HUES64 (cell line): ENCODE results near the gene BCAS3.

ENCODE experiments used
- H3K27ac ChIP-seq: 2 replicates; pipeline ENCODE4 v1.7.0; 2013; ENCODE audit warnings: low read depth, low read length, inconsistent platforms
- H3K27me3 ChIP-seq: 2 replicates; pipeline ENCODE4 v1.6.1; 2013; ENCODE audit warnings: mild to moderate bottlenecking, low read length; ENCODE audit not compliant: insufficient read depth
- H3K36me3 ChIP-seq: 2 replicates; pipeline ENCODE4 v1.6.1; 2013; ENCODE audit warnings: mild to moderate bottlenecking, low read length; ENCODE audit not compliant: insufficient read depth
- H3K4me1 ChIP-seq: 2 replicates; pipeline ENCODE4 v1.6.1; 2013; ENCODE audit warnings: mild to moderate bottlenecking, low read length, moderate library complexity; ENCODE audit not compliant: insufficient read depth
- H3K4me3 ChIP-seq: 2 replicates; pipeline ENCODE4 v1.5.1; 2013; ENCODE audit warnings: mild to moderate bottlenecking, low read length, moderate library complexity
- H3K9ac ChIP-seq: 2 replicates; pipeline ENCODE4 v1.6.1; 2013; ENCODE audit warnings: mild to moderate bottlenecking, low read depth, low read length
- H3K9me3 ChIP-seq: 2 replicates; pipeline ENCODE4 v1.6.1; 2013; ENCODE audit warnings: low read depth, low read length; ENCODE audit not compliant: insufficient read depth
- WGBS: fragments of 150-250, 120-280 bp; methylation state at CpG from one replicate; pipeline ENCODE4 v1.1.7; 2013; ENCODE audit warnings: missing lambda C conversion rate; 5-methylcytosine and 5-hydroxymethylcytosine counted together

The BCAS3 gene

GRCh38 chr17:61283043-61283442 is 605.4 kb downstream of the BCAS3 start:
- Histone ChIP-seq H3K4me3 (no peak overlapping the region), H3K9me3 (no peaks in the 10 kb centered on the region), H3K36me3 (no peaks in the 10 kb centered on the region), H3K27ac (no peak overlapping the region), H3K4me1 (peaks cover 22% of the 10 kb centered on the region), H3K27me3 (0 out of 2 replicates have a peak, but pooled peaks cover under 1% of the 10 kb centered on the region), H3K9ac (no peak overlapping the region)
- WGBS = 95% methylated on average over 6 of the region's 6 CpGs

GRCh38 chr17:61284174-61284573 is 606.5 kb downstream of the BCAS3 start:
- H3K27me3 ChIP-seq = peaks cover 8% of the 10 kb centered on the region; the same call in 1 of the 2 replicates
- 95% methylated on average over 10 of the region's 10 CpGs for WGBS
- no peaks in the 10 kb centered on the region for H3K9me3 ChIP-seq
- H3K9ac ChIP-seq = no peak overlapping the region
- no peak overlapping the region for H3K27ac ChIP-seq
- peaks cover 22% of the 10 kb centered on the region for H3K4me1 ChIP-seq
- no peak overlapping the region for H3K4me3 ChIP-seq
- no peaks in the 10 kb centered on the region for H3K36me3 ChIP-seq

- Histone ChIP-seq H3K4me3 (no peak overlapping the region), H3K27ac (no peak overlapping the region), H3K9ac (no peak overlapping the region), H3K36me3 (no peaks in the 10 kb centered on the region), H3K27me3 (peaks cover 8% of the 10 kb centered on the region; the same call in 1 of the 2 replicates), H3K4me1 (peaks cover 22% of the 10 kb centered on the region), H3K9me3 (no peaks in the 10 kb centered on the region)
- WGBS = 74% methylated on average over 1 of the region's 1 CpG
These were observed 607.1 kb downstream of the BCAS3 start for GRCh38 chr17:61284746-61285145.

GRCh38 chr17:61285526-61286320 is 608.1 kb downstream of the BCAS3 start:
- no peaks in the 10 kb centered on the region for H3K9me3 ChIP-seq
- H3K4me1 ChIP-seq = peaks cover 22% of the 10 kb centered on the region
- H3K4me3 ChIP-seq = no peak overlapping the region
- WGBS = 35% methylated on average over 11 of the region's 11 CpGs
- H3K36me3 ChIP-seq = no peaks in the 10 kb centered on the region
- H3K27me3 ChIP-seq = peaks cover 8% of the 10 kb centered on the region; the same call in 1 of the 2 replicates
- peak overlapping the region; percentile 6; the same call in 1 of the 2 replicates for H3K27ac ChIP-seq
- H3K9ac ChIP-seq = no peak overlapping the region

GRCh38 chr17:61286449-61286848 is 608.8 kb downstream of the BCAS3 start:
- H3K4me1 ChIP-seq = peaks cover 22% of the 10 kb centered on the region
- no peaks in the 10 kb centered on the region for H3K9me3 ChIP-seq
- peaks cover 8% of the 10 kb centered on the region; the same call in 1 of the 2 replicates for H3K27me3 ChIP-seq
- no peak overlapping the region for H3K9ac ChIP-seq
- WGBS = 72% methylated on average over 9 of the region's 9 CpGs
- H3K4me3 ChIP-seq = no peak overlapping the region
- H3K36me3 ChIP-seq = no peaks in the 10 kb centered on the region
- no peak overlapping the region for H3K27ac ChIP-seq

GRCh38 chr17:61289408-61290385 is 612.0 kb downstream of the BCAS3 start:
- no peak overlapping the region for H3K9ac ChIP-seq
- no peaks in the 10 kb centered on the region for H3K9me3 ChIP-seq
- H3K27ac ChIP-seq = no peak overlapping the region
- WGBS = 66% methylated on average over 10 of the region's 10 CpGs
- H3K36me3 ChIP-seq = no peaks in the 10 kb centered on the region
- H3K4me1 ChIP-seq = peaks cover 27% of the 10 kb centered on the region
- peaks cover 8% of the 10 kb centered on the region; the same call in 1 of the 2 replicates for H3K27me3 ChIP-seq
- no peak overlapping the region for H3K4me3 ChIP-seq

- WGBS = 94% methylated on average over 10 of the region's 10 CpGs
- Histone ChIP-seq H3K27me3 (peaks cover 8% of the 10 kb centered on the region; the same call in 1 of the 2 replicates), H3K9ac (no peak overlapping the region), H3K36me3 (no peaks in the 10 kb centered on the region), H3K27ac (no peak overlapping the region), H3K4me1 (peaks cover 11% of the 10 kb centered on the region), H3K9me3 (no peaks in the 10 kb centered on the region), H3K4me3 (no peak overlapping the region)
These were observed 614.0 kb downstream of the BCAS3 start for GRCh38 chr17:61291451-61292285.

GRCh38 chr17:61294286-61294685 is 616.6 kb downstream of the BCAS3 start:
- Histone ChIP-seq H3K9ac (no peak overlapping the region), H3K36me3 (no peaks in the 10 kb centered on the region), H3K27me3 (no peaks in the 10 kb centered on the region), H3K4me1 (peaks cover 11% of the 10 kb centered on the region; the same call in 1 of the 2 replicates), H3K27ac (no peak overlapping the region), H3K4me3 (no peak overlapping the region), H3K9me3 (no peaks in the 10 kb centered on the region)
- 81% methylated on average over 2 of the region's 2 CpGs for WGBS

GRCh38 chr17:61294777-61295176 is 617.1 kb downstream of the BCAS3 start:
- H3K9me3 ChIP-seq = no peaks in the 10 kb centered on the region
- no peak overlapping the region for H3K4me3 ChIP-seq
- no peak overlapping the region for H3K9ac ChIP-seq
- 80% methylated on average over 3 of the region's 3 CpGs for WGBS
- no peaks in the 10 kb centered on the region for H3K36me3 ChIP-seq
- H3K27me3 ChIP-seq = no peaks in the 10 kb centered on the region
- peaks cover 11% of the 10 kb centered on the region; the same call in 1 of the 2 replicates for H3K4me1 ChIP-seq
- no peak overlapping the region for H3K27ac ChIP-seq

GRCh38 chr17:61296058-61296457 is 618.4 kb downstream of the BCAS3 start:
- H3K9ac ChIP-seq = no peak overlapping the region
- H3K4me3 ChIP-seq = no peak overlapping the region
- 97% methylated on average over 2 of the region's 2 CpGs for WGBS
- peaks cover 11% of the 10 kb centered on the region; the same call in 1 of the 2 replicates for H3K4me1 ChIP-seq
- no peak overlapping the region for H3K27ac ChIP-seq
- H3K36me3 ChIP-seq = no peaks in the 10 kb centered on the region
- H3K9me3 ChIP-seq = no peaks in the 10 kb centered on the region
- no peaks in the 10 kb centered on the region for H3K27me3 ChIP-seq
